Articular chondrocyte of knee joint (primary cell): ENCODE measurements around the gene COL9A2. TPM values are rescaled to one million over a fixed set of nuclear protein-coding genes. Genes with fewer than 3 reads are reported as not detected.

Experiments
- total RNA-seq: library from RNA; depleted of rRNA; stranded (reverse); fragments of >200 nt; gene quantifications from 2 replicates; pipeline ENCODE4 v1.2.3, GENCODE V29; 2012

COL9A2 gene
- total RNA-seq = 1.4 and 2.3 TPM in 2 replicates

GRCh38 chr1:40316595-40317393 is at the start of gene COL9A2:
Gene COL9A2 (minus strand): TSS chr1:40317286. CDS start chr1:40317197, 89 bp downstream.

GRCh38 chr1:40257688-40258444 is 59.2 kb downstream of the COL9A2 start, which contains the start of gene ZMPSTE24:
Gene ZMPSTE24 (plus strand): TSS chr1:40258236. CDS start chr1:40258272, 36 bp downstream.

Other genes with a start within 250 kb of the COL9A2 start
- 42.5 and 74.1 TPM in 2 replicates for gene PPT1, start 220.0 kb downstream of the COL9A2 start, total RNA-seq
- gene RLF, start 155.9 kb downstream of the COL9A2 start, total RNA-seq = 37.6 and 43.0 TPM in 2 replicates
- gene TMCO2, start 69.3 kb downstream of the COL9A2 start, total RNA-seq = not detected in 2 replicates
- 108 and 137 TPM in 2 replicates for gene ZMPSTE24, start 59.0 kb downstream of the COL9A2 start, total RNA-seq
- 15.2 and 18.5 TPM in 2 replicates for gene SMAP2, start 56.4 kb upstream of the COL9A2 start, total RNA-seq
- gene ZFP69B, start 133.2 kb upstream of the COL9A2 start, total RNA-seq = 3.5 and 3.9 TPM in 2 replicates
- 3.9 and 4.2 TPM in 2 replicates for gene ZFP69, start 160.0 kb upstream of the COL9A2 start, total RNA-seq
- gene EXO5, start 191.5 kb upstream of the COL9A2 start, total RNA-seq = 12.0 and 13.6 TPM in 2 replicates
- gene ZNF684, start 214.4 kb upstream of the COL9A2 start, total RNA-seq = 3.5 and 3.8 TPM in 2 replicates